RWPE1 (cell line): ENCODE measurements around the gene RIC3.

Source experiments
- CTCF ChIA-PET: fragments of 350-600 bp; sonication (Branson Sonifier 250); formaldehyde crosslinking; extraction: SDS; loops from one replicate; lab custom pipeline; 2021; lab: Yijun Ruan, JAX
- POLR2A ChIA-PET: fragments of 400-600 bp; formaldehyde crosslinking; extraction: SDS; loops from one replicate; lab custom pipeline; 2020; ENCODE audit warnings: antibody characterized with exemption; ENCODE audit not compliant: low non-redundant PET; lab: Yijun Ruan, JAX
- DNase-seq: peaks from one replicate; pipeline ENCODE4 v3.0.0; 2012; ENCODE audit warnings: low spot score
- H3K27ac ChIP-seq: fragments of 450-650 bp; 2 replicates; pipeline ENCODE4 v1.5.1; 2017
- TF ChIP-seq, protein P1 (sequence below): fragments of 450-650 bp; conservative IDR thresholded peaks from 2 replicates; pipeline ENCODE4 v1.5.1; 2017; ENCODE audit warnings: low read depth, mild to moderate bottlenecking

Gene RIC3

DNA sequence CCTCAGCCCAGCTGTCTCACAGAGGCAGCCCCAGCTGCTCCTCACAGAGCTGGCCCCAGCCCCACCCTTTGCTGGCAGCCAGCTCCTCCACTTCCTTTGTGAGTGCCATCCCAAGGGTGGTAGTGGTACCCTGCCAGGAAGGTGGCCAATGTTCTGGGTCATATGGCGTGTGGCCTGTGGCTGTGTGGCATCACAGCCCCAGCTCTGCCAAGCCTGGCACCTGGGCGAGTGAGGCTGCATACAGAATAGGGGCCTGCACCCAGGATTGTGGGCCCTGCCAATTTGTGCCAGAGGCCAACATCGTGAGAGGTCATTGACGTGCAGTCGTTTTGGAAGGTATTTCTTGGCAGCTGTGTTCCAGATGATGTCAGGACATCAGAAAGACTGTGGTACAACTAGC, 77.1 kb downstream of the RIC3 start:
- CTCF ChIA-PET: interaction anchor here (0.6 to 4.5 kb wide), 6 partner anchors 10 to 121 kb away, joined by 3 to 23 read pairs (median 6); partner anchors contain the start of gene TUB
- H3K27ac ChIP-seq: no peak overlapping the region
- POLR2A ChIA-PET: no interaction called here
- no peak for DNase-seq
- TF ChIP-seq, protein P1, sequence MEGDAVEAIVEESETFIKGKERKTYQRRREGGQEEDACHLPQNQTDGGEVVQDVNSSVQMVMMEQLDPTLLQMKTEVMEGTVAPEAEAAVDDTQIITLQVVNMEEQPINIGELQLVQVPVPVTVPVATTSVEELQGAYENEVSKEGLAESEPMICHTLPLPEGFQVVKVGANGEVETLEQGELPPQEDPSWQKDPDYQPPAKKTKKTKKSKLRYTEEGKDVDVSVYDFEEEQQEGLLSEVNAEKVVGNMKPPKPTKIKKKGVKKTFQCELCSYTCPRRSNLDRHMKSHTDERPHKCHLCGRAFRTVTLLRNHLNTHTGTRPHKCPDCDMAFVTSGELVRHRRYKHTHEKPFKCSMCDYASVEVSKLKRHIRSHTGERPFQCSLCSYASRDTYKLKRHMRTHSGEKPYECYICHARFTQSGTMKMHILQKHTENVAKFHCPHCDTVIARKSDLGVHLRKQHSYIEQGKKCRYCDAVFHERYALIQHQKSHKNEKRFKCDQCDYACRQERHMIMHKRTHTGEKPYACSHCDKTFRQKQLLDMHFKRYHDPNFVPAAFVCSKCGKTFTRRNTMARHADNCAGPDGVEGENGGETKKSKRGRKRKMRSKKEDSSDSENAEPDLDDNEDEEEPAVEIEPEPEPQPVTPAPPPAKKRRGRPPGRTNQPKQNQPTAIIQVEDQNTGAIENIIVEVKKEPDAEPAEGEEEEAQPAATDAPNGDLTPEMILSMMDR: no peak

DNA sequence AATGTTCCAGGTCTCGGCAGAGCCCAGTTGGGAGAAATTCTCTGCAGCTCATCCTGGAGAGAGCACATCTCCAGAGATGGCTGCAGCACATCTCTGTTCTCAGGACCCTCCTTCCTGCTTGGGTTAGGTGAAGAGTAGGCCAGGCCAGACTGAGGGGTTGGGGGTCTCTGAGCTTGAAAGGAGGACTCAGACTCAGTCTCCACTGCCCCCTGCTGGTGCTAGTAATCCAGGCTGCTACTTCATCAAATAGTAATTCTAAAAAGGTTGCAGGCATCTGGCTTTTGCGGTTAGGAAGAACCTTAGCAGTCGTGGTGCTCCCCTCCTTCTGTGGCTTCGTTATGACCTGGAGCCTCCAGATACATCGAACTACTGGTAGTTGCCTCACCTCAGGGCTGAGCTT, 78.1 kb downstream of the RIC3 start:
- no peak for DNase-seq
- no peak overlapping the region for H3K27ac ChIP-seq
- TF ChIP-seq, protein P1: no peak
- ChIA-PET POLR2A (no interaction called here), CTCF (interaction anchor here (0.6 to 4.8 kb wide), 9 partner anchors 8 to 718 kb away, joined by 3 to 24 read pairs (median 4); partner anchors contain the start of gene TUB)

DNA sequence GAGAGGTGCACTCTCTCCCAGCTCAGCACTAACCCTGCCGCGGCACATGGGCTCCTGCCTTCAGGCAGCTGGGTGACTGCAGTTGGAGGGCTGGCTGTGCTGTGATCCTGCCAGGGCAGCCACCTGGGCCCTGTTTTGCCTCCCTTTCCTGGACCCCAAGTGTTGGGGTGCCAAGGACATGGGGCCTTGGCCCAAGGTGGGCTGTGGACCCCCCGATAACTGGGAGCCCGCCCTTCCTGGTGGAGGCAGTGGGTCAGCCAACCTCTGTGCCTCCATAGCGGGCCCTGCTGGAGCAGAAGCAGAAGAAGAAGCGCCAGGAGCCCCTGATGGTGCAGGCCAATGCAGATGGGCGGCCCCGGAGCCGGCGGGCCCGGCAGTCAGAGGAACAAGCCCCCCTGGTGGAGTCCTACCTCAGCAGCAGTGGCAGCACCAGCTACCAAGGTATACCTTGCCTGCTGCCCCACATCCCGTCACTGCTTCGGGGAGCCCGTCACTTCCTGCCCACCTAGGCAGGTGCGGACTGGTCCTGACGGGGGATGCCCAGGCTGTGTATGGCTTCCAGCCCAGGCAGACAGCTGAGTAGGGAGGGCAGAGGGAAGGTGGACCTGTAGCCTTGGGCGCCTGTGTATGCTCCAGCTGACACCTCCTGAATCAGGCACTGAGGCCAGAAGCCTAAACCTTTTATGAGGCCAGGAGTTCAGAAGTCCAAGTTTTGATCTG, 78.9 kb downstream of the RIC3 start:
- POLR2A ChIA-PET: no interaction called here

DNA sequence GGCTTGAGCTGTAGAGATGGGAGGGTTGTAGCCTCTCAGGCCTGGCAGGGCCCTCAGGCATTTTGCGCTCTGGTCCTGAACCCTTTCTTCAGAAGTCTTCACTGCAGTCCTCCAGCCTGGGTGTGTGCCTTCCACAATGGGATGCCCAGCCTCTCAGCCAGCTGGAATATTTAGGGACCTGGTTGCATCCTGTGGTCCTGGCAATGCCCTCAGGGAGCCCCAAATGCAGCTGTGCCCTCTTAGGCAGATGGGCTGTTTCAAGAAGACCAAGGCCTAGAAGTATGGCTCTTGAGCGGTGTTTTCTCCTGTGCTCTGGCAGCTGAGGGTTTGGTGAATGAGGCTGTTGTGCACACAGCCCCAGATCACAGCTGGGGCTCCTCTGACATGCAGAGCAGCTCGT, 81.1 kb downstream of the RIC3 start:
- H3K27ac ChIP-seq: no peak overlapping the region
- no peak for DNase-seq
- POLR2A ChIA-PET: no interaction called here
- TF ChIP-seq, protein P1: no peak
- CTCF ChIA-PET: interaction anchor here (0.8 to 4.8 kb wide), 4 partner anchors 11 to 81 kb away, joined by 4 to 24 read pairs (median 6); no protein-coding TSS in a partner anchor

More for the DNA sequence above, 78.9 kb downstream of the RIC3 start:
- TF ChIP-seq, protein P1: no peak
- no peak overlapping the region for H3K27ac ChIP-seq
- CTCF ChIA-PET: interaction anchor here (0.5 to 4.8 kb wide), 10 partner anchors 8 to 442 kb away, joined by 3 to 24 read pairs (median 6); partner anchors contain the start of gene TUB
- no peak for DNase-seq

DNA sequence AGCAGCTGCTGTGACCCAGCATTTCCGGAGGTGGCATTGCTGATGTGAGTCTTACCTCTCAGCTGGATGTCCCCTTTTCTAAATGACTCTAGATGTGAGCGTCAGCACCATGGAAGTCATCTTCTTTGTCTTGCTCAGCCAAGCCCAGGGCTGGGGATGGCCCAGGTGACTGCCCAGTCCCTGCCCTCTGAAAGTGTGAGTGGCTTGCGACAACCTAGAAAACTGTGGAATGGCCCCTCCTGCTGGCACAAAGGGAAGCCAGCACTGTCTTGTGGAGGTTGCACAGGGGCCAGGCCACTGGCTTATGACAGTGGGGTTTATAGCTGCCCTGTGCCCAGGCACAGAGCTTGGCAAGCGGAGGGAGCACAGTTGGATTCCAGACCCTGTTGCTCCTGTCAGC, 81.6 kb downstream of the RIC3 start:
- ChIA-PET CTCF (interaction anchor here (0.8 to 4.8 kb wide), 3 partner anchors 12 to 81 kb away, joined by 4 to 24 read pairs (median 5); no protein-coding TSS in a partner anchor), POLR2A (no interaction called here)
- TF ChIP-seq, protein P1: no peak
- DNase-seq: no peak
- no peak overlapping the region for H3K27ac ChIP-seq

DNA sequence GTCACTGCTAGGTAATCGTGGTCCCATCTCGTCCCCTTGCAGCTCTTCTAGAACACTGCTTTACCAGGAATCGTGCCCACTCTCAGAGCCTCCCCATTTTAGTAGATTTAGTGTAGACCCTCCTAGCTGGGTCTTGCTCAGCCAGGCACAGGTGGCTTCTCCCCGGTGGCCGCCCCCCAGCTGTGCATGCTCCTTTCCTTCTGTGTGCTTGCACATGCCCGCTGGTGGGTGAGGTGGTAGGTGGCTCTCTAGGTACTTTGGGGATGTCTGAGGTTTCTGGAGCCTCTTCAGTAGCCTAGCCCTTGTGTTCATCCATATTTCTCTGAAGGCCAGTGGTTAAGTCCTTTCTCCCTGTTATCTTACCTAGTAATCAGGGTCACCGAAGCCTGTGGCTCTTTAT, 82.3 kb downstream of the RIC3 start:
- TF ChIP-seq, protein P1: no peak
- no peak for DNase-seq
- CTCF ChIA-PET: interaction anchor here (4.8 kb wide), 1 partner anchor 12 kb away, joined by 24 read pairs; no protein-coding TSS in a partner anchor
- H3K27ac ChIP-seq: no peak overlapping the region
- POLR2A ChIA-PET: no interaction called here
